HG03457 (cell line): ENCODE measurements around the gene MEIOB.
"Not testable (repeated sequence)": the region's sequence is repeated elsewhere in the genome, so short reads cannot be mapped to it uniquely, and the experiment has no call there.

ENCODE experiments used
- ATAC-seq: cut with Tn5 transposase; IDR thresholded peaks from one replicate; pipeline ENCODE4 v1.9.1; 2021; ENCODE audit warnings: moderate number of reproducible peaks; ENCODE audit not compliant: unreplicated experiment

The MEIOB gene

GRCh38 chr16:1871974-1872635, at the start of gene MEIOB:
Gene MEIOB, minus strand, starts transcription at chr16:1872164. Its CDS starts 3,989 bp downstream, at chr16:1868175.
- ATAC-seq = no peak

DNA sequence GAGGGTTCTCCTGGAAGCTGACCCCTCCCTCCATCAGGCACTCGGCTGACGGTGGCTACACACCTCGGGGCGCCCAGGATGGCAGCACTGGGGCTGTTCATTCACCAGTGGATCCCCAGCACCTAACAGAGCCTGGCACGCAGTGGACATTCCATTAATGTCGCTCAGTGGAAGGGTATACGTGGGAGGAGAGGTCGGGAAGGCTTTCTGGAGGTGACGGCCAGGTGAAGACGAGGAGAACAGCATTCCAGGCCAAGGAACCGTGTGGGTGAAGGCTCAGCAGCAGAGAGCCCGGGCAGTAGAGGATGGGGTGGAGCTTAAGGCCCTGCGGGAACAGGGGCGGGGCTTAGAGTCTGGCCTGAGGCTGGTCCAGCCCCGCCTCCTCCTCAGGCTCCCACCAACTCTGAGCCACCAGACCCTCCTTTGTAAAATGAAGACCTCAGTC, 48.8 kb upstream of the MEIOB start:
- ATAC-seq = no peak

GRCh38 chr16:1920122-1920521, 48.2 kb upstream of the MEIOB start:
- ATAC-seq = not testable (repeated sequence)

- no peak for ATAC-seq
Observed at GRCh38 chr16:1919327-1919998, 47.5 kb upstream of the MEIOB start.

- ATAC-seq = no peak
Observed at GRCh38 chr16:1918351-1919326, 46.7 kb upstream of the MEIOB start, which contains the start of gene HS3ST6. Gene HS3ST6, minus strand, starts transcription at chr16:1918415. Its CDS starts 92 bp downstream, at chr16:1918323.

- no peak for ATAC-seq
Observed at GRCh38 chr16:1917665-1918350, 45.8 kb upstream of the MEIOB start.

- ATAC-seq = no peak
Observed at GRCh38 chr16:1917056-1917664, 45.2 kb upstream of the MEIOB start.

GRCh38 chr16:1916640-1916990, 44.7 kb upstream of the MEIOB start:
- ATAC-seq = no peak

GRCh38 chr16:1915732-1916639, 44.0 kb upstream of the MEIOB start:
- ATAC-seq = no peak

DNA sequence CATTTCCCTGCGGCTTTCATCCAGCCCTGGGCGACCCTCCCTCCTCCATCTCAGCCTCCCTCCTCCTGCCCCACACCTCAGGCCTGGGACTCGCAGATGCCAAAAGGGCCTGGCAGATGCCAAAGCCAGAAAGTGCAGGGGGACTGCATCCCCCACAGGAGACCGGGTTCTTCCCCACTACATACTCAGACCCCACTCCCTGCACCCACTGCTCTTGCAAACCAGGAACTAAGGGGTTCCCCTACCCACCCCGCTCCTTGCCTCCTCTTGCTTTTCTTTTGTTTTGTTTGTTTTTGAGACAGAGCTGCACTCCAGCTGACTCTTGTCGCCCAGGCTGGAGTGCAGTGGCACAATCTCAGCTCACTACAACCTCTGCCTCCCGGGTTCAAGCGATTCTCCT, 43.0 kb upstream of the MEIOB start:
- ATAC-seq = no peak

- ATAC-seq = no peak
Observed at GRCh38 chr16:1914084-1914608, 42.2 kb upstream of the MEIOB start.

- ATAC-seq = no peak
Observed at GRCh38 chr16:1913327-1914083, 41.5 kb upstream of the MEIOB start.

- no peak for ATAC-seq
Observed at GRCh38 chr16:1912215-1912543, 40.2 kb upstream of the MEIOB start.

DNA sequence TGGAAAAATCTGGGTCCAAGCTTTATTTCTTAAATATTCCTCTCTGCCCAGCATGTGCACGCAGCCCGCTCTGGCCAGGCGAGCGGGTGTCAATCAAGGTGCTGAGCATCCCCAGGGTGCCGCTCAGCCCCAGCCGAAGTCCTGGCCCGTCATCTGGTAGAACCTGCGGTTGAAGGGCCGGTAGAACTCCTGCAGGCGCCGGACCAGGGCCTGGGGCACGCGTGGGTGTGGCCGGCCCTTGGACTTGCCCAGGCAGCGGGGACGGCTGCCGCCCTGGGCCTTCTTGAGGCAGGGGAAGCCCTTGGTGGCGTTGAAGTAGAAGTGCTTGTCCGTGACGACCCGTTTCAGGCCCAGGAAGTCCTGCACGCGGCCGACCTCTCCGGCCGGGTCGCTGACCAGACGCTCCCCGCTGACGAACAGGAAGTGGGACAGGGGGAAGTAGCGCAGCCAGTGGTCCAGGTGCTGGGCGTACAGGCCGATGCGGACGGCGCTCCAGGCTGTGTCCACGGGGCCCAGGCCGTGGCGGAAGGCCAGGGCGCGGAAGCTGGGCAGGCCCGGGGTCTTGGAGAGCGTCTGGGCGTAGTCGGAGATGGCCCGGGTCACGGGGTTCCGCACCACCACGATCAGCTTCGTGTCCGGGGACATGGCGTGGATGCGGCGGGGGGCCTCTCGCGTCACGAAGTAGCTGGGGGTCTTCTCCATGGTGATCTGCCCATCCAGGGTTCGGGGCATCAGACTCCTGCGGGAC, 39.7 kb upstream of the MEIOB start:
- ATAC-seq = no peak

GRCh38 chr16:1909561-1910231, 37.7 kb upstream of the MEIOB start:
- no peak for ATAC-seq

DNA sequence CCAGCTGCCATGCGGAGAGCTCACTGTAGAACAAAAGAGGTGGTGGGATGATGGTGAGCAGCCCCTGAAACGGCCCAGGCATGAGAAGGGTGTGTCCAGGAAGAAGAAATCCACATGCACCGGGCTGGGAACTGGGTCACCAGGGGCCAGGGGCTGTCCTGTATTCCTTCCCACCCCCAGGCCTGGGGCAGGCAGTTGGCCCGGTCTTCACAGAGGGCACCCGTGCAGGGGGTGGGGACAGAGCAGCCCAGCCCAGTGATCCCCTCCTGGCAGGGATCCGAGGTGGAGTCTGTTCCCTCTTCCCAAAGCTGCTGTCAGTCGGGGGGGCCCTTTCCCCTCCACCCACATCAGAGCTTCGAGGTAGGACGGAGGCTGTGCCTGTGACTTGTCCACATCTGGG, 37.0 kb upstream of the MEIOB start:
- no peak for ATAC-seq

DNA sequence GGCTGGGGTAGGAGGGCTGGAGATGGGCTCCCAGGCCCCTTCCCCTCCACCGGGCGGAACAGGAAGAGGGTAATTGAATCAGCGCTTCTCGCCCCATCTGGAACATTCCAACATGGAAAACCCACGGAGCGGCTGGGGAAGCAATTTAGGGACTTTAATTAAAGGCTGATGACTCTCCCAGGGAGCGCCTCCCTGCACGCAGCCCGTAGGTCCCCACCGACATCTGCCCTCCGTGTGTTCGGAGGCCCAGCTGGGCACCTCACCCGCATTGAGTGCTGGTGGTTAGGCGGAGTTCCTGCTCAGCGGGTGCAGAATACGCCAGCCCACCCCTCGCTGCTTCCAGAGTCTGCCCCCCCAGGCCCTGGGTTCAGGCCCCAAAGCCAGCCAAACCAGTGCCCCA, 36.2 kb upstream of the MEIOB start:
- ATAC-seq = no peak
